ENCODE results near the gene SLC51B. TPM values are rescaled to one million over a fixed set of nuclear protein-coding genes. Genes with fewer than 3 reads are reported as not detected.
A peak's percentile ranks its signal among the peaks of the same experiment; 100 is the strongest.

SLC51B gene
- total RNA-seq, 1 donor from 2014 or later = not detected

DNA sequence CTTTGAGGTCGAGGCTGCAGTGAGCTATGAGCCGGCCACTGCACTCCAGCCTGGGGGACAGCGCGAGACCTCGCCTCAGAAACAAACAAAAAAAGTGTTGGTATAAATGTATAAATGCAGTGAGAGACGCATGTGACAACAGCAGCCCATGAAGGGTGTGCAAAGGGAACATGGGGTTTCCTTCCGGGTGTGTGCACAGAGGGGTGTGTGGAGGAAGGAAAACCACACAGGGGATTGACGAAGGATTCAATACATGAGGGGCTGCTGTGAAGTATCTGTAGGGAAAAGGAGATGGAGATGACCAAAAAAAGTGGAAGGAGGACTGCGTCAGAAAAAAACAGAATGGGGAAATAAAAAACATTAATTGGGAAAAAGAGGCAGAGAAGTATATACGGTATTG, 16.8 kb upstream of the SLC51B start:
- Histone ChIP-seq H3K4me3 (ENCODE audit: low read depth, low read length) (peak overlapping the region; percentile 91), H3K36me3 (ENCODE audit: control insufficient read depth, insufficient read depth, low read length) (peaks cover 1% of the 10 kb centered on the region)
- no peak for FAIRE-seq

GRCh38 chr15:65028921-65029735, 16.1 kb upstream of the SLC51B start, which contains the start of gene MTFMT:
Gene MTFMT, minus strand, starts transcription at chr15:65029639. Its CDS starts 26 bp downstream, at chr15:65029613.
- no peaks in the 10 kb centered on the region for H3K36me3 ChIP-seq (ENCODE audit: control insufficient read depth, insufficient read depth, low read length)
- peak within 1 kb of the TSS; percentile 91 for H3K4me3 ChIP-seq (ENCODE audit: low read depth, low read length)
- FAIRE-seq (no peak), DNase-seq (ENCODE audit: low read depth) (peak; percentile 66)
- TF ChIP-seq, protein P1, sequence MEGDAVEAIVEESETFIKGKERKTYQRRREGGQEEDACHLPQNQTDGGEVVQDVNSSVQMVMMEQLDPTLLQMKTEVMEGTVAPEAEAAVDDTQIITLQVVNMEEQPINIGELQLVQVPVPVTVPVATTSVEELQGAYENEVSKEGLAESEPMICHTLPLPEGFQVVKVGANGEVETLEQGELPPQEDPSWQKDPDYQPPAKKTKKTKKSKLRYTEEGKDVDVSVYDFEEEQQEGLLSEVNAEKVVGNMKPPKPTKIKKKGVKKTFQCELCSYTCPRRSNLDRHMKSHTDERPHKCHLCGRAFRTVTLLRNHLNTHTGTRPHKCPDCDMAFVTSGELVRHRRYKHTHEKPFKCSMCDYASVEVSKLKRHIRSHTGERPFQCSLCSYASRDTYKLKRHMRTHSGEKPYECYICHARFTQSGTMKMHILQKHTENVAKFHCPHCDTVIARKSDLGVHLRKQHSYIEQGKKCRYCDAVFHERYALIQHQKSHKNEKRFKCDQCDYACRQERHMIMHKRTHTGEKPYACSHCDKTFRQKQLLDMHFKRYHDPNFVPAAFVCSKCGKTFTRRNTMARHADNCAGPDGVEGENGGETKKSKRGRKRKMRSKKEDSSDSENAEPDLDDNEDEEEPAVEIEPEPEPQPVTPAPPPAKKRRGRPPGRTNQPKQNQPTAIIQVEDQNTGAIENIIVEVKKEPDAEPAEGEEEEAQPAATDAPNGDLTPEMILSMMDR (IDR thresholded peaks at IDR 0.05; ENCODE audit: insufficient read depth, low read length, severe bottlenecking) = peak; percentile 13
- H3K27me3 ChIP-seq (ENCODE audit: control insufficient read depth, insufficient read depth, low read length) = no peaks in the 10 kb centered on the region

More for the DNA sequence above, 16.8 kb upstream of the SLC51B start:
- TF ChIP-seq, protein P1 (IDR thresholded peaks at IDR 0.05; ENCODE audit: insufficient read depth, low read length, severe bottlenecking) = no peak
- H3K27me3 ChIP-seq (ENCODE audit: control insufficient read depth, insufficient read depth, low read length) = no peaks in the 10 kb centered on the region
- no peak for DNase-seq (ENCODE audit: low read depth)

GRCh38 chr15:65029736-65030208, 15.4 kb upstream of the SLC51B start:
- Histone ChIP-seq H3K4me3 (ENCODE audit: low read depth, low read length) (peak overlapping the region; percentile 91), H3K36me3 (ENCODE audit: control insufficient read depth, insufficient read depth, low read length) (no peaks in the 10 kb centered on the region), H3K27me3 (ENCODE audit: control insufficient read depth, insufficient read depth, low read length) (no peaks in the 10 kb centered on the region)
- DNase-seq (ENCODE audit: low read depth) (no peak), FAIRE-seq (no peak)
- TF ChIP-seq, protein P1 (IDR thresholded peaks at IDR 0.05; ENCODE audit: insufficient read depth, low read length, severe bottlenecking) = no peak

- H3K4me3 ChIP-seq (ENCODE audit: low read depth, low read length) = no peak overlapping the region
- H3K36me3 ChIP-seq (ENCODE audit: control insufficient read depth, insufficient read depth, low read length) = no peaks in the 10 kb centered on the region
- TF ChIP-seq, protein P1 (IDR thresholded peaks at IDR 0.05; ENCODE audit: insufficient read depth, low read length, severe bottlenecking) = peak; percentile 91
- DNase-seq (ENCODE audit: low read depth) (peak; percentile 61), FAIRE-seq (no peak)
- H3K27me3 ChIP-seq (ENCODE audit: control insufficient read depth, insufficient read depth, low read length) = no peaks in the 10 kb centered on the region
Measured at GRCh38 chr15:65032801-65033537, 12.2 kb upstream of the SLC51B start.

- H3K27me3 ChIP-seq (ENCODE audit: control insufficient read depth, insufficient read depth, low read length) = no peaks in the 10 kb centered on the region
- H3K36me3 ChIP-seq (ENCODE audit: control insufficient read depth, insufficient read depth, low read length) = no peaks in the 10 kb centered on the region
- no peak for FAIRE-seq
- TF ChIP-seq, protein P1 (IDR thresholded peaks at IDR 0.05; ENCODE audit: insufficient read depth, low read length, severe bottlenecking) = peak; percentile 64
- peak; percentile 55 for DNase-seq (ENCODE audit: low read depth)
- no peak overlapping the region for H3K4me3 ChIP-seq (ENCODE audit: low read depth, low read length)
Measured at GRCh38 chr15:65033659-65034269, 11.4 kb upstream of the SLC51B start.
